Measurements from ENCODE around the gene PDE4D.

PDE4D gene

DNA sequence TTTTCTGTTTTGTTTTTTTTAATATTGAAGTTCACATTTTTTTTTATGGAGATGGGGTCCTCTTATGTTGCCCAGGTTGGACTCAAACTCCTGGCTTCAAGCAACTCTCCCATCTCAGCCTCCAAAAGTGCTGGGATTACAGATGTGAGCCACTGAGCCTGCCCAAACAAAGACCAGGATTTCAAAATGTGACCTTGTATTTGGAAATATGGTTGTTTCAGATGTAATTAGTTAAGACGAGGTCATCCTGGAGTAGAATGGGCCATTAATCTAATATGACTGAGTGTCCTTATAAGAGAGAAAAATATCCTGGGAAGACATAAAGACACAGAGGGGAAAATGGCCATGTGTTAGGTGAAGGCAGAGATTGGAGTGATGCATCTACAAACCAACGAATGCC lies 970.2 kb downstream of the PDE4D start:
- TF ChIP-seq, protein P1, sequence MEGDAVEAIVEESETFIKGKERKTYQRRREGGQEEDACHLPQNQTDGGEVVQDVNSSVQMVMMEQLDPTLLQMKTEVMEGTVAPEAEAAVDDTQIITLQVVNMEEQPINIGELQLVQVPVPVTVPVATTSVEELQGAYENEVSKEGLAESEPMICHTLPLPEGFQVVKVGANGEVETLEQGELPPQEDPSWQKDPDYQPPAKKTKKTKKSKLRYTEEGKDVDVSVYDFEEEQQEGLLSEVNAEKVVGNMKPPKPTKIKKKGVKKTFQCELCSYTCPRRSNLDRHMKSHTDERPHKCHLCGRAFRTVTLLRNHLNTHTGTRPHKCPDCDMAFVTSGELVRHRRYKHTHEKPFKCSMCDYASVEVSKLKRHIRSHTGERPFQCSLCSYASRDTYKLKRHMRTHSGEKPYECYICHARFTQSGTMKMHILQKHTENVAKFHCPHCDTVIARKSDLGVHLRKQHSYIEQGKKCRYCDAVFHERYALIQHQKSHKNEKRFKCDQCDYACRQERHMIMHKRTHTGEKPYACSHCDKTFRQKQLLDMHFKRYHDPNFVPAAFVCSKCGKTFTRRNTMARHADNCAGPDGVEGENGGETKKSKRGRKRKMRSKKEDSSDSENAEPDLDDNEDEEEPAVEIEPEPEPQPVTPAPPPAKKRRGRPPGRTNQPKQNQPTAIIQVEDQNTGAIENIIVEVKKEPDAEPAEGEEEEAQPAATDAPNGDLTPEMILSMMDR (IDR thresholded peaks at IDR 0.05; ENCODE audit: insufficient read depth, missing control alignments), result no peak
- FAIRE-seq, result no peak

DNA sequence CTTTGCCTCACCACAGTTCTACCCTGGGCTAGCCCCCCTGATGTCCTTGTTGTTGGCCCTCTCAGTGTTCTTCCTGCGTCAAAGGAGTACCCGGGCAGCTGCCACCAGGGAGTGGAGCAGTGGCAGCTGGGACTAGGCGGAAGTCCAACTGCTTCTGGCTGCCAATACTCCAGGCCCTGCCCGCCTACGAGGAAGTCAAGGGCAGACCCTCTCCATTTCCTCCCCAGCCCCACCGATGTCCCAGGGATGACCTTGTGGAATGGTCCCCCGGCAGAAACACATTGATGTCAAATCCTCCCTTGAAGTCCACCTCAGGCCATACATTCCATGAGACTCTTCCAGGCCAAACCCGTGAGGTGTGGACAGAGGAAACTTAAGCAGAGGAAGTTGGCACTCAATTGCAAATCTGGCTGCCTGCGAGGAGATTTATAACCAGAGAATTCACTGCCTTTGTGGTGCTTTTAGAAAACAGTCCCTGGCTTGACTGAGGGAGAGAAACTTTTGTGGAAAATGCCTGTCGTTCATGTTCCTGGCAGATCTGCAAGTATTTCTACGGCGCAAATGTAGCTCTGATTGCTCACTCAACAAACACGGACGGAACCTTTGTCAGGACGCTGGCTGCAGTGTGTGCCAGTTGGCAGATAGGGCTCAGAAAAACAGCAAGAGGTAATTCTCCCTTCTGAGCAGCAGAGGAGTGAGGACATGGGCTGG lies 970.9 kb downstream of the PDE4D start:
- DNase-seq (ENCODE audit: insufficient read length, low spot score) (no peak), FAIRE-seq (no peak)
- TF ChIP-seq, protein P1 (IDR thresholded peaks at IDR 0.05; ENCODE audit: insufficient read depth, missing control alignments), result no peak

More for the DNA sequence above, 970.2 kb downstream of the PDE4D start:
- DNase-seq (ENCODE audit: insufficient read length, low spot score), result no peak

DNA sequence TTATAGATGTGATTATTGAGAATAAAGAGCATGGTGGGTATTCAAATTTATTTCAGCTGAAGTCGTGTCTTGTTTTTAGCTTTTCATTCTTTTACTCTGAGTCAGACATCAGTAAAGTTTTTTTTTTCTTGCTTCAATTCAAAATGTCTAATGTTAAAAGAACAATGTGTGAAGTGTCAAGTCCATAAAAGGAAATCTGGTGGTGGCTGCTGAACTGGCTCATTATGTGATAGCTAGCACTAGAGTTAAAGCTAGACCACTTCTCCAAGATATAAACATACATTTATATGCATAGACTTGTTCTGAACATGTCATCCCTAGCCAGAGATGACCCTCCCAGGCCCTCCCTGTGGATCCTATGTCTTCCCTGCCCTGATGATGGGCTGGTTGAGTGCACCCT lies 972.4 kb downstream of the PDE4D start:
- TF ChIP-seq, protein P1 (IDR thresholded peaks at IDR 0.05; ENCODE audit: insufficient read depth, missing control alignments), result no peak
- DNase-seq (ENCODE audit: insufficient read length, low spot score), result no peak
- FAIRE-seq, result no peak

DNA sequence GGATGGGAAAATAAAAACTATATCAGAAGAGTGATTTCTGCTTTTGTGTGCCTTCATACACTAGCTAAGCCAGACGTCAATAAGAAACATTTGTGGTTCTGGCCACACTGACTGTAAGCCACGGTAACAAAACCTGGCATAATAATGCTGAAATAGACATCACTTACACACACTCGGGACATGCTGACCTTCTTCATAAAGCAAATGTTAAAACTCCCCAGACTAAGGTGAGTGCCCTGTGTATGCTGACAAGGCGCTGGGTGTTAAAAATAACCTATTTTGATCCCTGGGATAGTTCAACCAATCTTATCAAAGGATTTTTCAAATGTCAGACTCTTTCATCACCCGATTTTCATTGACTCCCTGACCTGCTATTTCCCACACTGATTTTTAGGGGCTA lies 973.7 kb downstream of the PDE4D start:
- DNase-seq (ENCODE audit: insufficient read length, low spot score), result no peak
- FAIRE-seq, result no peak

More for the DNA sequence above, 973.7 kb downstream of the PDE4D start:
- TF ChIP-seq, protein P1 (IDR thresholded peaks at IDR 0.05; ENCODE audit: insufficient read depth, missing control alignments), result no peak
